Heart left ventricle (tissue), 13 donors: ENCODE data around the gene EFHD2.

Source experiments
- CTCF ChIP-seq, 12 donors: fragments of 200-600 bp; sonication (generic) in 4 of 12; IDR thresholded peaks; one replicate each; pipeline versions ENCODE4 v1.5.0 to v1.8.0; 2018 to 2022; ENCODE audit warnings: antibody characterized with exemption in 12 of 12, mild to moderate bottlenecking in 5 of 12
- POLR2A ChIP-seq, 2 donors: fragments of 450-650 bp; IDR thresholded peaks; one replicate each; pipeline ENCODE4 v1.6.1; 2017; ENCODE audit warnings: antibody characterized with exemption in 2 of 2, mild to moderate bottlenecking in 2 of 2, moderate library complexity in 2 of 2
- donor health status: ischemic (EF 13 %, LVEDD 7.1; RV severe dilation, severe dysfunction).
- donor health status: DM: no; HTN: yes; CAD: no.
- donor health status: DM: no; HTN: no; CAD: no.
- donor health status: ischemic (EF 25% LVEDD 6.9; RV normal size, moderate dysfunction).
- donor health status: ischemic (EF 25% LVEDD 5.7; RV mildly dilated, moderate dysfunction).
- donor health status: ischemic (EF 35%, LVEDD 5.7; RV mildly dilated, moderate dysfunction).
- donor health status: nonischemic (EF 11% LVEDD 7.7; RV severe dilation, severe dysfunction).
- donor health status: DM: yes; HTN: yes; CAD: no.
- donor health status: PGD.
- donor health status: ischemic (EF 29% LVEDD 5.4; RV normal size, mild dysfunction).
- donor health status: nonischemic (EF 23%, LVEDD 6.1; RV moderate dilation, normal function).

GRCh38 chr1:15370781-15371520 lies 38.7 kb upstream of the EFHD2 start:
- TF ChIP-seq POLR2A (IDR thresholded peaks at IDR 0.05) = no peak
- no peak for TF ChIP-seq CTCF (IDR thresholded peaks at IDR 0.05)
